Trophoblast cell (in vitro differentiated cells and primary cell): ENCODE measurements around the gene TRAPPC2.

Source experiments
- DNase-seq, 2 donors: peaks; one replicate each; pipeline ENCODE4 v3.0.0-alpha.2; 2016
- H2AFZ ChIP-seq: 2 replicates; pipeline ENCODE4 v1.6.1; 2013; ENCODE audit warnings: low read length, moderate library complexity, mild to moderate bottlenecking; ENCODE audit not compliant: insufficient read depth, poor library complexity
- H2AK5ac ChIP-seq: 2 replicates; pipeline ENCODE4 v1.6.1; 2013; ENCODE audit warnings: mild to moderate bottlenecking, low read length
- H2BK120ac ChIP-seq: 2 replicates; pipeline ENCODE4 v1.6.1; 2013; ENCODE audit warnings: low read length, mild to moderate bottlenecking, moderate library complexity; ENCODE audit not compliant: insufficient read depth, poor library complexity
- H2BK12ac ChIP-seq: 2 replicates; pipeline ENCODE4 v1.6.1; 2013; ENCODE audit warnings: mild to moderate bottlenecking, low read length, moderate library complexity
- H2BK5ac ChIP-seq: 2 replicates; pipeline ENCODE4 v1.6.1; 2013; ENCODE audit warnings: low read length, low read depth, moderate library complexity, mild to moderate bottlenecking; ENCODE audit not compliant: poor library complexity
- H3K14ac ChIP-seq: 2 replicates; pipeline ENCODE4 v1.6.1; 2013; ENCODE audit warnings: mild to moderate bottlenecking, low read length
- H3K18ac ChIP-seq: 2 replicates; pipeline ENCODE4 v1.6.1; 2013; ENCODE audit warnings: mild to moderate bottlenecking, low read length
- H3K23ac ChIP-seq: 2 replicates; pipeline ENCODE4 v1.6.1; 2013; ENCODE audit warnings: low read length
- H3K27ac ChIP-seq: 2 replicates; pipeline ENCODE4 v1.5.1; 2013; ENCODE audit warnings: low read depth, mild to moderate bottlenecking, inconsistent platforms, low read length, moderate library complexity
- H3K27me3 ChIP-seq: 2 replicates; pipeline ENCODE4 v1.6.1; 2013; ENCODE audit warnings: inconsistent platforms, mild to moderate bottlenecking, low read length, moderate library complexity; ENCODE audit not compliant: insufficient read depth
- H3K36me3 ChIP-seq, 2 experiments: 1 replicate in 1 of 2; 2 replicates in 1 of 2; pipeline ENCODE4 v1.6.1; 2013; ENCODE audit warnings: low read length in 2 of 2, mild to moderate bottlenecking in 2 of 2, moderate library complexity in 1 of 2; ENCODE audit not compliant: insufficient read depth in 2 of 2, control insufficient read depth in 1 of 2
- H3K4ac ChIP-seq: 2 replicates; pipeline ENCODE4 v1.6.1; 2013; ENCODE audit warnings: low read depth, mild to moderate bottlenecking, low read length, moderate library complexity
- H3K4me1 ChIP-seq, 2 experiments: 1 replicate in 1 of 2; 2 replicates in 1 of 2; pipeline ENCODE4 v1.6.1; 2013; ENCODE audit warnings: low read length in 2 of 2, mild to moderate bottlenecking in 2 of 2, moderate library complexity in 1 of 2; ENCODE audit not compliant: insufficient read depth in 2 of 2, control insufficient read depth in 1 of 2
- H3K4me2 ChIP-seq: 2 replicates; pipeline ENCODE4 v1.6.1; 2013; ENCODE audit warnings: inconsistent platforms, mild to moderate bottlenecking, low read length, moderate library complexity
- H3K4me3 ChIP-seq: 2 replicates; pipeline ENCODE4 v1.5.1; 2013; ENCODE audit warnings: mild to moderate bottlenecking, low read depth, low read length, inconsistent platforms
- H3K79me1 ChIP-seq: one replicate; pipeline ENCODE4 v1.6.1; 2013; ENCODE audit warnings: low read length
- H3K79me2 ChIP-seq: 2 replicates; pipeline ENCODE4 v1.6.1; 2013; ENCODE audit warnings: low read length, mild to moderate bottlenecking; ENCODE audit not compliant: control insufficient read depth, insufficient read depth, poor library complexity
- H3K9ac ChIP-seq: 2 replicates; pipeline ENCODE4 v1.6.1; 2013; ENCODE audit warnings: mild to moderate bottlenecking, low read length
- H3K9me3 ChIP-seq: 2 replicates; pipeline ENCODE4 v1.6.1; 2013; ENCODE audit warnings: low read depth, mild to moderate bottlenecking, control low read depth, inconsistent platforms, low read length; ENCODE audit not compliant: insufficient read depth
- H4K12ac ChIP-seq: 2 replicates; pipeline ENCODE4 v1.6.1; 2013; ENCODE audit warnings: low read depth, mild to moderate bottlenecking, low read length, moderate library complexity
- H4K8ac ChIP-seq: 2 replicates; pipeline ENCODE4 v1.6.1; 2013; ENCODE audit warnings: low read depth, mild to moderate bottlenecking, low read length, moderate library complexity
- H4K91ac ChIP-seq: one replicate; pipeline ENCODE4 v1.6.1; 2013; ENCODE audit warnings: low read depth, mild to moderate bottlenecking, low read length, moderate library complexity
- WGBS: extraction: QIAGEN DNeasy Blood & Tissue Kit; methylation state at CpG from one replicate; pipeline ENCODE4 v1.1.7; 2013; ENCODE audit warnings: missing lambda C conversion rate; ENCODE audit not compliant: insufficient read length, insufficient coverage; ENCODE audit errors: extremely low coverage; 5-methylcytosine and 5-hydroxymethylcytosine counted together

Gene TRAPPC2

GRCh38 chrX:13711141-13711540 is 23.3 kb downstream of the TRAPPC2 start:
- Histone ChIP-seq H3K4me3 (no peak overlapping the region), H4K91ac (no peak overlapping the region), H3K4me2 (no peak overlapping the region), H2BK120ac (no peak overlapping the region), H3K79me2 (no peaks in the 10 kb centered on the region), H3K23ac (no peak overlapping the region), H3K36me3 (peaks cover 12 to 13% of the 10 kb centered on the region in 2 experiments), H3K14ac (no peak overlapping the region), H3K4me1 (no peaks in the 10 kb centered on the region), H3K18ac (no peak overlapping the region), H2BK12ac (no peak overlapping the region), H2AK5ac (no peak overlapping the region), H3K79me1 (no peaks in the 10 kb centered on the region), H3K9ac (no peak overlapping the region), H2BK5ac (no peak overlapping the region), H3K4ac (no peak overlapping the region), H4K8ac (no peak overlapping the region), H3K9me3 (no peaks in the 10 kb centered on the region), H3K27me3 (no peaks in the 10 kb centered on the region), H3K27ac (no peak overlapping the region), H4K12ac (no peak overlapping the region), H2AFZ (no peak overlapping the region)
- DNase-seq, result no peak
- no CpG with 5 or more reads among the region's 4 CpGs for WGBS

- Histone ChIP-seq H3K79me1 (no peaks in the 10 kb centered on the region), H3K23ac (no peak overlapping the region), H3K4ac (peak overlapping the region; percentile 22), H3K27me3 (no peaks in the 10 kb centered on the region), H3K9ac (no peak overlapping the region), H3K36me3 (peaks cover 5 to 9% of the 10 kb centered on the region in 2 experiments), H4K91ac (no peak overlapping the region), H4K12ac (no peak overlapping the region), H3K79me2 (peaks cover 3% of the 10 kb centered on the region), H3K18ac (no peak overlapping the region), H3K4me3 (no peak overlapping the region), H3K14ac (no peak overlapping the region), H4K8ac (no peak overlapping the region), H2BK12ac (no peak overlapping the region), H3K27ac (no peak overlapping the region), H3K4me2 (no peak overlapping the region), H3K9me3 (no peaks in the 10 kb centered on the region), H2AFZ (no peak overlapping the region), H3K4me1 (no peaks in the 10 kb centered on the region), H2BK120ac (no peak overlapping the region), H2BK5ac (no peak overlapping the region), H2AK5ac (no peak overlapping the region)
- no peak for DNase-seq
- WGBS, result no CpG with 5 or more reads among the region's 3 CpGs
Observed at GRCh38 chrX:13703589-13703988, 30.8 kb downstream of the TRAPPC2 start.

- Histone ChIP-seq H3K9ac (no peak overlapping the region), H3K27me3 (no peaks in the 10 kb centered on the region), H3K79me1 (no peaks in the 10 kb centered on the region), H3K4ac (no peak overlapping the region), H3K9me3 (no peaks in the 10 kb centered on the region), H3K27ac (no peak overlapping the region), H3K14ac (no peak overlapping the region), H3K4me3 (no peak overlapping the region), H4K91ac (no peak overlapping the region), H2BK5ac (no peak overlapping the region), H2BK120ac (no peak overlapping the region), H3K36me3 (peaks cover 5 to 9% of the 10 kb centered on the region in 2 experiments), H2AFZ (no peak overlapping the region), H2AK5ac (no peak overlapping the region), H2BK12ac (no peak overlapping the region), H3K18ac (no peak overlapping the region), H3K23ac (no peak overlapping the region), H4K8ac (no peak overlapping the region), H4K12ac (no peak overlapping the region), H3K4me2 (no peak overlapping the region), H3K79me2 (peaks cover 3% of the 10 kb centered on the region), H3K4me1 (no peaks in the 10 kb centered on the region)
- no peak for DNase-seq
- no CpG with 5 or more reads among the region's 3 CpGs for WGBS
Observed at GRCh38 chrX:13703135-13703534, 31.3 kb downstream of the TRAPPC2 start.

- H3K4ac ChIP-seq, result peak overlapping the region; percentile 83
- H3K79me2 ChIP-seq, result peaks cover 3% of the 10 kb centered on the region
- H3K23ac ChIP-seq, result no peak overlapping the region
- no peak overlapping the region for H3K14ac ChIP-seq
- WGBS, result no CpG with 5 or more reads among the region's 5 CpGs
- no peak overlapping the region for H2BK120ac ChIP-seq
- H3K9ac ChIP-seq, result no peak overlapping the region
- no peak overlapping the region for H4K91ac ChIP-seq
- H3K27me3 ChIP-seq, result no peaks in the 10 kb centered on the region
- no peak overlapping the region for H2BK12ac ChIP-seq
- no peak overlapping the region for H2AK5ac ChIP-seq
- no peak overlapping the region for H4K12ac ChIP-seq
- no peak overlapping the region for H3K4me3 ChIP-seq
- H3K4me1 ChIP-seq, result no peaks in the 10 kb centered on the region
- H3K4me2 ChIP-seq, result no peak overlapping the region
- no peaks in the 10 kb centered on the region for H3K9me3 ChIP-seq
- H3K18ac ChIP-seq, result peak overlapping the region; percentile 10
- no peak for DNase-seq
- H2AFZ ChIP-seq, result no peak overlapping the region
- peaks cover 5 to 9% of the 10 kb centered on the region in 2 experiments for H3K36me3 ChIP-seq
- H3K79me1 ChIP-seq, result no peaks in the 10 kb centered on the region
- no peak overlapping the region for H3K27ac ChIP-seq
- H4K8ac ChIP-seq, result no peak overlapping the region
- H2BK5ac ChIP-seq, result no peak overlapping the region
Observed at GRCh38 chrX:13702111-13702789, 32.2 kb downstream of the TRAPPC2 start.
